HepG2 (cell line): ENCODE data around the gene ABCC8. TPM values are rescaled to one million over a fixed set of nuclear protein-coding genes. Genes with fewer than 3 reads are reported as not detected.

Source experiments
- BRF2 ChIP-seq: sonication (generic); formaldehyde crosslinking; IDR thresholded peaks from 2 replicates; pipeline ENCODE4 v1.8.1; 2022; ENCODE audit warnings: mild to moderate bottlenecking, missing genetic modification reagents
- CREBL2 ChIP-seq: sonication (generic); formaldehyde crosslinking; IDR thresholded peaks from 2 replicates; pipeline ENCODE4 v1.8.1; 2023; ENCODE audit warnings: missing genetic modification reagents, mild to moderate bottlenecking, borderline replicate concordance
- GATAD2A ChIP-seq: IDR thresholded peaks from 2 replicates; pipeline ENCODE4 v1.6.1; 2016
- KAT2B ChIP-seq: fragments of 150-350 bp; IDR thresholded peaks from 2 replicates; pipeline ENCODE4 v1.6.1; 2014; ENCODE audit warnings: low read depth, low read length, borderline replicate concordance
- KDM6A ChIP-seq: IDR thresholded peaks from 2 replicates; pipeline ENCODE4 v1.6.1; 2016; ENCODE audit warnings: low read depth
- KLF13 ChIP-seq: sonication (generic); formaldehyde crosslinking; IDR thresholded peaks from 2 replicates; pipeline ENCODE4 v1.4.0; 2020; ENCODE audit warnings: mild to moderate bottlenecking, missing genetic modification reagents
- MAFK ChIP-seq, 2 experiments: IDR thresholded peaks in 1 of 2; conservative IDR thresholded peaks in 1 of 2; 2 replicates each; pipeline ENCODE4 v1.6.1; 2011; ENCODE audit warnings: improper control_type of control experiment in 2 of 2, low read length in 2 of 2
- PATZ1 ChIP-seq: sonication (generic); formaldehyde crosslinking; IDR thresholded peaks from 2 replicates; pipeline ENCODE4 v1.4.0; 2020; ENCODE audit warnings: missing genetic modification reagents
- PRMT3 ChIP-seq: sonication (generic); formaldehyde crosslinking; IDR thresholded peaks from 2 replicates; pipeline ENCODE4 v1.8.1; 2022; ENCODE audit warnings: low read depth, mild to moderate bottlenecking, moderate library complexity, missing genetic modification reagents, borderline replicate concordance
- RBAK ChIP-seq: sonication (generic); formaldehyde crosslinking; IDR thresholded peaks from 2 replicates; pipeline ENCODE4 v1.5.1; 2020; ENCODE audit warnings: mild to moderate bottlenecking, missing genetic modification reagents
- SALL2 ChIP-seq: sonication (generic); formaldehyde crosslinking; IDR thresholded peaks from 2 replicates; pipeline ENCODE4 v1.8.1; 2023; ENCODE audit warnings: mild to moderate bottlenecking, missing genetic modification reagents, inconsistent platforms
- SRY ChIP-seq: sonication (generic); formaldehyde crosslinking; IDR thresholded peaks from 2 replicates; pipeline ENCODE4 v1.8.0; 2022; ENCODE audit warnings: mild to moderate bottlenecking, missing genetic modification reagents
- TMF1 ChIP-seq: sonication (generic); formaldehyde crosslinking; IDR thresholded peaks from 2 replicates; pipeline ENCODE4 v1.8.1; 2022; ENCODE audit warnings: low read depth, missing genetic modification reagents
- ZBTB7B ChIP-seq: sonication (generic); formaldehyde crosslinking; IDR thresholded peaks from 2 replicates; pipeline ENCODE4 v1.4.0; 2020; ENCODE audit warnings: missing genetic modification reagents
- ZFP41 ChIP-seq: sonication (generic); formaldehyde crosslinking; IDR thresholded peaks from 2 replicates; pipeline ENCODE4 v1.4.0; 2020; ENCODE audit warnings: mild to moderate bottlenecking, missing genetic modification reagents, borderline replicate concordance
- ZFP91 ChIP-seq: sonication (generic); formaldehyde crosslinking; IDR thresholded peaks from 2 replicates; pipeline ENCODE4 v1.9.0; 2022; ENCODE audit warnings: missing genetic modification reagents, mild to moderate bottlenecking, borderline replicate concordance
- ZIK1 ChIP-seq: sonication (generic); formaldehyde crosslinking; IDR thresholded peaks from 2 replicates; pipeline ENCODE4 v1.5.0; 2020; ENCODE audit warnings: mild to moderate bottlenecking, low read depth, missing genetic modification reagents, borderline replicate concordance
- ZNF276 ChIP-seq: sonication (generic); formaldehyde crosslinking; IDR thresholded peaks from 2 replicates; pipeline ENCODE4 v1.4.0; 2020; ENCODE audit warnings: mild to moderate bottlenecking, low read depth, missing genetic modification reagents
- ZNF30 ChIP-seq: sonication (generic); formaldehyde crosslinking; IDR thresholded peaks from 2 replicates; pipeline ENCODE4 v1.5.0; 2020; ENCODE audit warnings: mild to moderate bottlenecking, missing genetic modification reagents
- ZNF33B ChIP-seq: sonication (generic); formaldehyde crosslinking; IDR thresholded peaks from 2 replicates; pipeline ENCODE4 v1.5.1; 2020; ENCODE audit warnings: mild to moderate bottlenecking, missing genetic modification reagents
- ZNF354B ChIP-seq: sonication (generic); formaldehyde crosslinking; IDR thresholded peaks from 2 replicates; pipeline ENCODE4 v1.8.0; 2022; ENCODE audit warnings: mild to moderate bottlenecking, missing genetic modification reagents
- ZNF605 ChIP-seq: sonication (generic); formaldehyde crosslinking; IDR thresholded peaks from 2 replicates; pipeline ENCODE4 v1.8.0; 2022; ENCODE audit warnings: mild to moderate bottlenecking, missing genetic modification reagents
- ZNF644 ChIP-seq: IDR thresholded peaks from 2 replicates; pipeline ENCODE4 v1.6.1; 2016; ENCODE audit warnings: low read depth
- ZNF766 ChIP-seq: sonication (generic); formaldehyde crosslinking; IDR thresholded peaks from 2 replicates; pipeline ENCODE4 v1.5.0; 2020; ENCODE audit warnings: missing genetic modification reagents, borderline replicate concordance
- polyA plus RNA-seq, 8 experiments: library from polyadenylated mRNA; depleted of rRNA in 3 of 8; stranded (reverse) in 7 of 8; unstranded in 1 of 8; fragments of >200 nt; fragmentation: Illumina TruSeq in 4 of 8; extraction: Trizol in 4 of 8; gene quantifications; 2 replicates each; pipeline versions ENCODE4 v1.2.1 to v1.2.3, GENCODE V29; 2011 to 2016; ENCODE audit warnings: low read depth in 4 of 8, missing spikeins in 1 of 8, mixed read lengths in 1 of 8; ENCODE audit not compliant: insufficient read depth in 1 of 8
- total RNA-seq, 5 experiments: library from RNA; depleted of rRNA; stranded (reverse); fragments of >200 nt; fragmentation: Illumina TruSeq; extraction: Trizol; gene quantifications; 2 replicates each; pipeline ENCODE4 v1.2.3, GENCODE V29; 2016; ENCODE audit warnings: low read depth in 1 of 5

Gene ABCC8
- total and polyA plus RNA-seq, 2 of the 13 experiments (the other 11 are each of a cell fraction or from before 2014, with no cell fraction given), result not detected

- no peak for TF ChIP-seq MAFK (conservative IDR thresholded peaks at IDR 0.05 in 1 of 2, IDR thresholded peaks at IDR 0.05 in 1 of 2; ENCODE audit: low read length in 2 of 2)
- TF ChIP-seq KAT2B, result no peak
- TF ChIP-seq KDM6A (CRISPR knock-in tag), result no peak
- TF ChIP-seq SALL2 (CRISPR knock-in tag), result no peak
- no peak for TF ChIP-seq RBAK (CRISPR knock-in tag)
- no peak for TF ChIP-seq ZNF766 (CRISPR knock-in tag)
- TF ChIP-seq BRF2, result no peak
- TF ChIP-seq ZIK1 (CRISPR knock-in tag), result 0 out of 2 replicates have a peak, but pooled peaks have one; percentile 29
- TF ChIP-seq GATAD2A, result 0 out of 2 replicates have a peak, but pooled peaks have one; percentile 36
- TF ChIP-seq ZNF354B (CRISPR knock-in tag), result no peak
- peak; percentile 60 for TF ChIP-seq PATZ1 (CRISPR knock-in tag)
- TF ChIP-seq PRMT3 (CRISPR knock-in tag), result no peak
- 0 out of 2 replicates have a peak, but pooled peaks have one; percentile 0 for TF ChIP-seq ZBTB7B (CRISPR knock-in tag)
- peak; percentile 62; the same call in 1 of the 2 replicates for TF ChIP-seq ZNF605 (CRISPR knock-in tag)
- TF ChIP-seq ZFP41, result no peak
- TF ChIP-seq ZNF30 (CRISPR knock-in tag), result no peak
- TF ChIP-seq SRY, result no peak
- TF ChIP-seq CREBL2, result no peak
- TF ChIP-seq ZNF644 (CRISPR knock-in tag), result no peak
- TF ChIP-seq TMF1, result no peak
- TF ChIP-seq ZNF33B (CRISPR knock-in tag), result no peak
- no peak for TF ChIP-seq ZFP91 (CRISPR knock-in tag)
- TF ChIP-seq ZNF276 (CRISPR knock-in tag), result 0 out of 2 replicates have a peak, but pooled peaks have one; percentile 60
- TF ChIP-seq KLF13, result no peak
These were observed 87.3 kb downstream of the ABCC8 start (continued) for GRCh38 chr11:17389211-17389956.
